Loucy (cell line): Measurements from ENCODE around the gene NCF4.

Experiments used
- CTCF ChIP-seq: fragments of 200-600 bp; sonication (generic); conservative IDR thresholded peaks from 2 replicates; pipeline ENCODE4 v1.5.1; 2014; ENCODE audit warnings: mild to moderate bottlenecking, antibody characterized with exemption, low read length
- EZH2phosphoT487 ChIP-seq: fragments of 200-600 bp; IDR thresholded peaks from 2 replicates; pipeline ENCODE4 v1.6.1; 2018; ENCODE audit warnings: antibody characterized with exemption, mild to moderate bottlenecking, moderate library complexity, borderline replicate concordance

- TF ChIP-seq CTCF (no peak), EZH2phosphoT487 (no peak)
Measured at GRCh38 chr22:36831717-36832116, 29.1 kb upstream of the NCF4 start.
